Urothelium cell line (cell line): ENCODE data around the gene USP25.
"Not testable (repeated sequence)": the region's sequence is repeated elsewhere in the genome, so short reads cannot be mapped to it uniquely, and the experiment has no call there.

ENCODE experiments used
- DNase-seq: peaks from one replicate; pipeline ENCODE4 v3.0.0; 2011; ENCODE audit warnings: low spot score, mixed read lengths
- FAIRE-seq: peaks from 2 replicates; lab custom pipeline; 2011; peaks lifted over from hg19 to GRCh38; lab: Jason Lieb, UNC

The USP25 gene

DNA sequence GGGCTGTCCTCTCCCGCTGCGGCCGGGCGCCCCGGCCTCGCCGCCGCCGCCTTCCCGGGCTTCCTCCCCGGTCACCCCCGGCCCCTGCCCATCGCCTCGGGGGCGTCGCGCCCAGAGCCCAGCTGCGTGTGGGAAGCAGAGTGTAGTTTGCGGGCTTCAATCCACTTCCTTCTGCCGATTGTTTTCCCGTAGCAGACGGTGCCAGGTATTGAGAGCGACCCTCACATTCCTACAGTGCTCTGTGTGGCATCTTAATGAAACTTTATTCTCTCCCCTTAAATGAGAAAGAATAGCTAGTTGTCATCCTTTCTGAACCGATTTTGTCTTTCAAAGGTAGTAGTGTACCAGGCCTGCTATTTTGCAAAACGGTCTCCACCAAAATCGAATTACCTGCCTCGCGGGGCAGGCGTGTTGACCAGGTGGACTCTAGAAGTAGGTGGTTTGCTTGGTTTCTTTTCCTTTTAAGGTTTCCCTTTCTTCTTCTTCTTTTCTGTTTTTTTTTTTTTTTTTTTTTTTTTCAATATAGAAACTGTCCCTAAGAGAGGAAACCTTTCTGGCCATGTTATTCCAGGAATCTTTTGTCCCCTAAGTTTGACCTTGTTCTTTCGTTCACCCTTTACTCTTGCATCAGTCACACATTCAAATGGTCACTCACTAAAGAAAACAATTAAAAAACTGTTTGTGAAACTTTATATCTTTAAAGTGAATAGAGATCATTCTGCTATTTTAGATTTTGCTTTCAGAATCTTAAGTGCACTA, 881 bp downstream of the USP25 start:
- DNase-seq: no peak

GRCh38 chr21:15731243-15731613, 1.4 kb downstream of the USP25 start:
- no peak for FAIRE-seq

More for the DNA sequence above, 881 bp downstream of the USP25 start:
- FAIRE-seq: no peak

GRCh38 chr21:15732290-15732995, 2.7 kb downstream of the USP25 start:
- FAIRE-seq: no peak
- DNase-seq: no peak

More at GRCh38 chr21:15731243-15731613, 1.4 kb downstream of the USP25 start:
- no peak for DNase-seq

DNA sequence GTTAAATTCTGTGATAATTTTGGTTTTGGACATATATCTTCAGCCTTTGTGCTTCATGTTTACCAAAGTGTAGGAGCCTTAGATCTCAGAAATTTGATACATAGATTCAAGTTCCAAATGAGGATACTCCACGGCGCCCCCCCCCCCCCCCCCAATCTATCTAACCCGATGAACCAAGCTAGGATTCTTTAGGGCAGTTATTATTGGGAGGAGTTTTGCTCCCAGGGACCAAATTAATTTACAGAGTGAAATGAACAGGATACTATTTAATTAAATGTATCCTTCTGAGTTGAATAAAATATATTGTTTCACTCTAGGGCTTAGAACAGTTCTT, 3.2 kb downstream of the USP25 start:
- no peak for FAIRE-seq
- DNase-seq: no peak

- DNase-seq: no peak
Observed at GRCh38 chr21:15735409-15735808, 5.6 kb downstream of the USP25 start.

DNA sequence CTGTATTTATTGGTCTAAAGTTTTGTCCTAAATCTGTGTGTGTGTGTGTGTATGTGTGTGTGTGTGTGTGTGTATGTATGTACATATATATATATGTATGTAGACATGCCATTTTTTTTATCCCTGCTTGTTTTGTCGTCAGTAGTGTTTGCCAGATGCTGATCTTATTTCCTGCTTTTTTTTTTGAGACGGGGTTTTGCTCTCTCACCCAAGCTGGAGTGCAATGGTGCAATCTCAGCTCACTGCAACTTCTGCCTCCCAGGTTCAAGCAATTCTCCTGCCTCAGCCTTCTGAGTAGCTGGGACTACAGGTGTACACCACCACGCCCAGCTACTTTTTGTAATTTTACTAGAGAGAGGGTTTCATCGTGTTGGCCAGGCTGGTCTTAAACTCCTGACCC, 6.1 kb downstream of the USP25 start:
- FAIRE-seq, DNase-seq: not testable (repeated sequence)

More at GRCh38 chr21:15735409-15735808, 5.6 kb downstream of the USP25 start:
- FAIRE-seq: no peak

- not testable (repeated sequence) for FAIRE-seq
Observed at GRCh38 chr21:15738779-15739178, 9.0 kb downstream of the USP25 start.

DNA sequence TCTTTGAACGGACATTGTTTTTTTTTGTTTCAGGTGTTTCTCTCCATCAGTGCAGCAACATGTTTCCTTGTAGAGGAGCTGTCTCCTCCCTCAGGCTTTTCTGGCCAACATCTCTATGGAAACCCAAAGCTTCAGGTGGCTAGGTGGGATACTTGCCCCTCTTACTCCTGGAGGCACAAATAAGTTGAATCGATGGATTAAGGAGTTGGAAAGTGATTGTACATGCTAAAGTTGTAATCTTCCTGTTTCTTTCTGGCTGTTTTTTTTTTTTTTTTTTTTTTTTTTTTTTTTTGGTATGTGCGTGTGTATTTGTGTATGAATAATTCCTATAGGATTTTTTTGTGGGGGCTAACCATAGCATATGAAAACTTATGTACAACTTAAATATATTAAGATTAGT, 10.6 kb downstream of the USP25 start:
- FAIRE-seq: no peak
- DNase-seq: no peak

More at GRCh38 chr21:15738779-15739178, 9.0 kb downstream of the USP25 start:
- not testable (repeated sequence) for DNase-seq

GRCh38 chr21:15741510-15741909, 11.7 kb downstream of the USP25 start:
- no peak for DNase-seq
- no peak for FAIRE-seq

- FAIRE-seq (no peak), DNase-seq (no peak)
Observed at GRCh38 chr21:15742052-15742670, 12.4 kb downstream of the USP25 start.

DNA sequence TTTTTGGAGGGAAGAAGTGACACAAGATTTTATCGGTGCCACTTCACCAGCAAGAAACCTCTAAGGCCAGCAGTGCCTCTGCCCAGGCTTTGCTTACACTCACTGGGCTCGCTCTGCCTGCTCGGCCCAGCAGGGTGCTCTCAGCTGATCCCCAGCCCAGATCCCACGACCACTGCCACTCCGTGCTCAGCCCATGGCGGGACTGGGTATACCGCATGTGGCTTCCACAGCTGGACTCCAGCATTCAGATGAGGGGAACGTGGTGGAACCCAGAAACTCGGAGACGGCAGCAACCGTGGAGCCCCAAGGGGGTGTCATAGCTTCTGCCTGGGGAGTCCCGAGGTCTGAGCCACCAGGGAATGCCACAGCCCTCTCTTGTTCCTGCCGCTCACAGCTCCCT, 12.9 kb downstream of the USP25 start:
- FAIRE-seq: no peak
- DNase-seq: no peak

GRCh38 chr21:15743593-15743992, 13.8 kb downstream of the USP25 start:
- no peak for FAIRE-seq
- DNase-seq: no peak

- FAIRE-seq: no peak
- no peak for DNase-seq
Observed at GRCh38 chr21:15744926-15745325, 15.1 kb downstream of the USP25 start.

GRCh38 chr21:15748586-15748985, 18.8 kb downstream of the USP25 start:
- DNase-seq (no peak), FAIRE-seq (no peak)

GRCh38 chr21:15749082-15749860, 19.5 kb downstream of the USP25 start:
- FAIRE-seq (no peak), DNase-seq (no peak)

GRCh38 chr21:15749861-15750159, 20.0 kb downstream of the USP25 start:
- DNase-seq (no peak), FAIRE-seq (no peak)

DNA sequence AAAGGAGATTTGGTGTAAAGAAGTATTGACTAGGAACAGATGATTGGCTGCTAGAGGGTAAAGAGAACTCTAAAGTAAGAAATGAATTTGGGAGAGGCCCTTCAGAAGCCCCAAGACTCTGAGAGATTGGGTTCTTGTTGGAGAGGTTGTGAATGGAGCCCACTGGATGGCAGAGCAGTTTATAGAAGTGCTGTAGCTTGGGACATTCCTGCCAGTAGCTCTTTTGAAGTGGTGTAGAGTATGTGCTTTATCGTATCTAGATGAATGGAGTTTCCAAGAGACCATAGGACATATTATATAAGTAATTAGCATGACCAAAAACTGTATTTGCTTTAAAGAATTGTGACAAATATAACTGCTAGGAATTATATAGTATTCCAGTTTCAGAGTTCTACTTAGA, 21.3 kb downstream of the USP25 start:
- DNase-seq (no peak), FAIRE-seq (no peak)

DNA sequence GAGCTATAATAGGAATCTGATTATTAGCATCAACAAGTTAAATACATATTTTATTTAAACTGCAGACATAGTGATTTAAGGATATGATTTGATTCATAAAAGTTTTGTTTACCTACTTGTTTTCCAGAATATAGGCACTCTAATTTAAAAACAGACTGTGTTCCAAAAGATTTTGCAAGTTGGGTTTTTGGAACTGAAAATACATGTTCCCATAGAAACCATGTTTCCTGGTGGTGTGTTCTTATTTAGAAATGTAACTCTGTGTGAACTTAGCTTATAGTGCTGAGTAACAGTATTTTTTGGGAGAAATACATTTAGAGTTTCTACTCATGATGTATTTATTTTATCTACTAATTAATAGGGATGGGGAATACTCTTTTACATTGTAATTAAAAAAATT, 21.8 kb downstream of the USP25 start:
- FAIRE-seq: no peak

GRCh38 chr21:15752763-15753407, 23.1 kb downstream of the USP25 start:
- DNase-seq (no peak), FAIRE-seq (no peak)

More for the DNA sequence above, 21.8 kb downstream of the USP25 start:
- no peak for DNase-seq

DNA sequence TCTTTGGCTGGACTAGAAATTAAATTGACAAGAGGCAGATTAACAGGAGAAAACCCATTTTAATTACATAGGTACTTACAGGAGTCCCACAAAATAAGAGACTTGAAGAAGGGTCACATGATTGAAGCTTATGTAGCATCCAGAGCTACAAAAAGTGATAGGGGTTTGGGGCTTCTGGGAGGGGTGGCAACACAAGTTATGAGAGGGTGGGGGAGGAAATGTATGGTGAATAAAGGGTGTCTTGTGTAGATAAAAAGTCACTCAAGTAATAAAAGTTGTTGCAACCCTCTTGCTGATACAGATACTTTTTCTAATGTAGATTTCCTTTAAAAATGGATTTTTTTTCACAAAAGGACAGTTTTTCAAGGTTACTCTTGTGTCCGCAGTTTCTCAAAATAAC, 24.0 kb downstream of the USP25 start:
- FAIRE-seq: no peak
- no peak for DNase-seq

DNA sequence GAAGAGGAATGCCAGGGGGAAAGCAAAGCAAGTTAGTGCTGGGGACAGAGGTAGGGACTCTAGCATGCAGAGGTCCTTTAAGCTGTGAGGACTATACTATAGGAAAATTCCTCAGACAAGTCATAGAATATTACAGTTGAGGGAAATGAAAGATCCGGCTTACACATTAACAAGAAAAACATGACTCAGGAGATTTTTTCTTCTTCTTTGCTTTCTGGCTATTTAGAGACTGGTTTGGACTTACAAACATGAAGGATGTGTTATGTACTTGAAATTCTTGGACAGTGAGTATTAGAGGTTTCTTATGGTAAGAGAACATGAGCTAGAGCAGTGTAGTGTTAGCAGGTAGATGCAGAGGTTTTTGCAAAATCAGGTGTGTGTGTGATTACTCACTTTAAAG, 24.9 kb downstream of the USP25 start:
- DNase-seq: no peak
- no peak for FAIRE-seq
